Erythroblast (primary cell): ENCODE data around the gene C1orf167.

Source experiments
- DNase-seq, 2 experiments: peaks; one replicate each; lab custom pipeline; 2025; lab: John Stamatoyannopoulos, UW
- GATA1 ChIP-seq: IDR thresholded peaks from 2 replicates; pipeline ENCODE4 v1.6.1; 2011; ENCODE audit warnings: low read depth, mild to moderate bottlenecking, control low read depth, low read length, moderate library complexity
- POLR2A ChIP-seq: IDR thresholded peaks from 2 replicates; pipeline ENCODE4 v1.6.1; 2011; ENCODE audit warnings: mild to moderate bottlenecking, low read length

C1orf167 gene

DNA sequence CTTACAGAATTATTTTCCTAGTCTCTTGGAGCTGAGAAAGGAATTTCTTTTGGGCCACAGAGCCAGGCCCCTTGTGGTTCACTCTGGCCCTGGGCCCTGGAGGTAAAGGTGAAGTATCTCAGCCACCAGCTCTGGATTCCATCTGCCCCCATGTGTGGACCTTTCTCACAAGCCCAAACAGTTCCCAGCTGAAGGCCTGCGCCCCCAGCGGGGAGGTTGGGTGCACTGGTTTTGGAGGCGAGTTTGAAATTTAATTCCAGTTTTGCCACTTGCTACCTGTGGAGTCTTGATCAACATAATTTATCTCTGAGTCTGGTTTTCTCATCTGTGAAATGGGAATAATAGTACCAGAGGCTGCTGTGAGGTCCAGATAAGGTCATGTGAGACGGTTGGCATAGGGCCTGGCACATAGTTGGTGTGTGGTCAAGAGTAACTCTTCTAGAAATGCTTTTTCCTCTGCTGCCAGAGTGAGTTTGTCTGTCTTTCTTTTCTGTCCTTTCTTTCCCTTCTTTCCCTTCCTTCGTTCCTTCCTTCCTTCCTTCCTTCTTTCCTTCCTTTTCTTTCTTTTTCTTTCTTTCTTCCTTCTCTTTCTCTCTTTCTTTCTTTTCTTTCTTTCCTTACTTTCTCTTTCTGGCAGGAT is 20.0 kb upstream of the C1orf167 start:
- peak; percentile 22 to 45 for DNase-seq
- TF ChIP-seq GATA1 (no peak), POLR2A (no peak)

DNA sequence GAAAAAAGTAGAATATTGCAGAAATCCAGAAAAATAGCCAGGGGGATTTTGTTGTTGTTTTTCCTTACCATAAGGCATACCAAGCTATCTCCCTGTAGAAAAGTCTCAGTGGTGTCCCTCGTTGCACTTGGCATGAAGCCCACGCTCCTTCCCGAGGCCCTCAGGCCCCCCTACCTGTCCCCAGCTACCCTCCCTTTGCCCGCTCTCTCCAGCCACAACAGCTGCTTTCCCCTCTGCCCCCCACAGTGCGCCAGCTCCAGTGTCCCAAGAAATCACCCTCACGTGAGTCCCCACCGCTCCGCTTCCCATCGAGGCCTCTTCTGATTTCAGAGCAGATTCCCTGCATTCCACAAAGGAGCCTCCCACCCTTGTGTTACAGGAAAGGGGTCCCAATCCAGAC is 17.7 kb upstream of the C1orf167 start:
- TF ChIP-seq POLR2A (no peak), GATA1 (no peak)
- DNase-seq, result no peak

DNA sequence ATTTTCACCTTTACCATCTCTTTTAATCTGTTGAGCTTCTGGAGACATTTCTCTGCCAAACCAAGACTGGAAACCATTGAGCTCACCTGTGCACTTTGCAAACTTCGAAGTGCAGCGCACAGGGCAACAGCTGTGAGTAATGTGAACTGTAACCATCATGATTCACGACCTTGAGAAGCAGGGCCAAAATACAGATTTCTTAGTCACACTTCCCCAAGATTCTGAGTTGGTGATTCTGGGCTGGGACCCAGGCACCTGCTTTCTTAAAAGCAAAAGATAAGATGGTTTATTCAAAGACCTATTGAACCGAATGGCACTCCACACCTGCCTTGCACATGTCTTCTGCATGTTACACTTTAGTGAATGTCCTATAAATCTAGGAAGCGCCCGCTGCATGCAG is 15.9 kb upstream of the C1orf167 start:
- TF ChIP-seq GATA1 (no peak), POLR2A (no peak)
- DNase-seq, result no peak

DNA sequence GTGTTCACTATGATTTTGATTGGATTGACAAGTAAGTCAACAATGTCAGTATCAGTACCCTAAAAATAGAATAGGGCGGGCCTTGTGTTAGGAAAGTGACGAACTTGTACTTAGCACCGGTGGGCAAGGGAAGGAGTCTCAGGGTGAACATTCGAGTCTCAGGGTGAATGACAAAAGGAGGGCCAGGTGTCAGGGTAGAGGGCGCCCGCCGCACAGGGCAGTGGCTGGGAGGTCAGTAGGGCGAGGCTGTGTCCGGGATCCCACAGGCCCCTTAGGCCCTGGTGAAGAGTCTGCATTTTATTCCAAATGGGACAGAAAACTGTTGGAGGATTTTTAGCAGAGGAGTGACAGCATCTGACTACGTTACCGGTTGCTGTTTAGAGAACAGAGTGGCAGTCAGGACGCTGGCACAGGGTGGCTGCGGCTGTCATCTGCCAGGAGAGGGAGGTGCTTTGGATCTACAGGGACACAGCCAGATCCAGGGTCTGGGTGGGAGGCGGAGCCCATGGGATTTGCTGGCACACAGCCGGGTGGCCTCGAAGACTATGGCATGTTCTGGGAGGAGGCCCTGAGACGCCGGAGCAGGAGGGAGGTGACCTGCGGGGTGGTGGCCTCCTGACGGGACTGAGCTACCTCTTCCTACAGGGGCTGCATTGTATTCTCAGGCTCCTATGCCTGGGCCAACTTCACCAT is 15.1 kb upstream of the C1orf167 start:
- no peak for DNase-seq
- no peak for TF ChIP-seq POLR2A
- no peak for TF ChIP-seq GATA1

DNA sequence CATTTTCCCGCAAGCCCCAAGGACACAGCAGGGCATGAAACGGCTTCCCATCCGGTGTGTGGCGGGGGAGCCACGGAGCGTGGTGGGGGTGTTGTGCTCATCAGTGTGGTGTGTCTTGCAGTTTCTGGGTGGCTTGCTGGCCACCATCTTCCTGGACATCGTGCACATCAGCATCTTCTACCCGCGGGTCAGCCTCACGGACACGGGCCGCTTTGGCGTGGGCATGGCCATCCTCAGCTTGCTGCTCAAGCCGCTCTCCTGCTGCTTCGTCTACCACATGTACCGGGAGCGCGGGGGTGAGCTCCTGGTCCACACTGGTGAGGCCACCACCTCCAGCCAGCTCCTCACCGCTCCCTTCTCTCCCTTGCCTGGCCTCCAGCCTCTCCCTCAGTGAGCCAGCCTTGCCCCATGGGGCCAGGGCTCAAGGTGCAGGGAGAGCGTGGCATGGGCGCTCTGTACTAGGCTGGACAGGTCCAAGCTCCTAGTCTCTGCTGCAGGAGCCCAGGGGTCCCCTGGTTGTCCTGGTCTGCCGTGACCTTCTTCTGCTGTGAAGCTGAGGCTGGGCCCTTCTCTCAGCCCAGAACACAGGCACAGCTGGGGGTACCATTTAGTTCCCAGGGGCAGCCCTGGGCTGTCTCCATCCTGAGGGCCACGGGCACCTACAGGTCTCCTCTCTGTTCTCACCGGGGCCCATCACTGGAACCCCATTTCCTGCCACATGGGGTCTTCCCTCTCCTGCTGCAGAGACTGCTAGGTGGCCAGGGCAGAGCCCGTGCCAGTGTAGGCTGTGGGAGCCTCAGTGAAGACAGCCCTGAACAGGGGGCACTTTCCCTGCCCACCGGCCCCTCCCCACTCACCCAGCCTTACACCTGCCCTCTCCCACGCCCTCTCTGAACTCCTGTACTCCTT is 13.4 kb upstream of the C1orf167 start:
- DNase-seq, result no peak
- no peak for TF ChIP-seq GATA1
- TF ChIP-seq POLR2A, result no peak

DNA sequence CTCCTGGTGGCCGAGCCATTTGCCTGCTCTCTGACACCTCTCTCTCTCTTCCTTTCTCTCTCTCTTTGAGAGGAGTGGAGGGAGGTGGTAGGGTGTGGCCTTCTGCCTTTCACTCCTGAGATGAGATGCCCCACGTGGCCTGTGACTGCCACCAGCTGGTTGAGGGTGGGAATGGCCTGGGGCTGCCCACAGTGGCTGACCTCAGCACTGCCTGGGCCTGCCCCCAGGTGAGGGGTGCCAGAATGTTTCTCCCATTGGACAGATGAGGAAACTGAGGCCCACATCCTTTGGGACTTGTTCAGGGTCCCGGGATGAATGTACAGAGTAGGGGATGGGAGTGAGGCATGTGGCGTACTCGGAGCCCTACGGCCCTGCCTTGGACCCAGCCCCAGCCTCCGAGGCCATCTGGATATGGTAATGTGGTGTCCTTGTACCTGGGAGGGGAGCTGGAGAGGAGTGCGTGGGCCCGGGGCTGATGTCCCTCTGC is 12.7 kb upstream of the C1orf167 start:
- peak; percentile 70 to 76 for DNase-seq
- TF ChIP-seq GATA1 (no peak), POLR2A (no peak)

DNA sequence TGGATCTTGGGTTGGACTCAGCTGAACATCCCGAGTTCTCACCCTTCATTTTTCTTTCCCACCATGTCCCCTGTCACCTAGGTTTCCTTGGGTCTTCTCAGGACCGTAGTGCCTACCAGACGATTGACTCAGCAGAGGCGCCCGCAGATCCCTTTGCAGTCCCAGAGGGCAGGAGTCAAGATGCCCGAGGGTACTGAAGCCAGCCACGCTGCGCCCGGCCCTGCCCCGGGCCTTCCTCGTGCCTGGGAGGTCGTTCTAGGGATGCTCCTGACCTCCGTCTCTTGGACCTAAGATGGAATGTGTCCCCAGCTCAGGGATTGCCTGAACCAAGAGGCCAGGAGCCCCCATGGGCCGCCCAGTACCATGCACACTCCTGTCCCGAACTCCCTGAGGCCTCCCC is 12.0 kb upstream of the C1orf167 start:
- TF ChIP-seq GATA1 (no peak), POLR2A (no peak)
- no peak for DNase-seq

DNA sequence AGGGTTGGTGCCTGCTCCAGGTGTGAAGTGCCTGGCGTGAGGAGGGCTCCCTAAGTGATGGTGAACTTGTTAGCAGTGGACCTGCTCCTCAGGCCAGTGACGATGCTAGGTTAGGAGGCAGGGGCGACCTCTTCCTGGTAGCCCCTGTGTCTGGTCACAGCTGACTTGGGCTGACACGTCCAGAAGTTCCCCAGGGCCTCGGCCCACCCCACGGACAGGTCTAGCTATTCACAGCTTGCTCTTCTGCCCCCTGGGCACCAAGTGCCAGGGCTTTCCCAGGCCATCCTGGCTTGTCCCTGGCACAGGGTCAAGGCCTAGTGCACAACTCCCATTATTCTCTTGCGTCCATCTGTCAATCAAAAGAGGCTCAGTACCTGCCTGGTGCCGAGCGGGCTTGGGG is 10.9 kb upstream of the C1orf167 start:
- DNase-seq, result no peak
- no peak for TF ChIP-seq GATA1
- no peak for TF ChIP-seq POLR2A

DNA sequence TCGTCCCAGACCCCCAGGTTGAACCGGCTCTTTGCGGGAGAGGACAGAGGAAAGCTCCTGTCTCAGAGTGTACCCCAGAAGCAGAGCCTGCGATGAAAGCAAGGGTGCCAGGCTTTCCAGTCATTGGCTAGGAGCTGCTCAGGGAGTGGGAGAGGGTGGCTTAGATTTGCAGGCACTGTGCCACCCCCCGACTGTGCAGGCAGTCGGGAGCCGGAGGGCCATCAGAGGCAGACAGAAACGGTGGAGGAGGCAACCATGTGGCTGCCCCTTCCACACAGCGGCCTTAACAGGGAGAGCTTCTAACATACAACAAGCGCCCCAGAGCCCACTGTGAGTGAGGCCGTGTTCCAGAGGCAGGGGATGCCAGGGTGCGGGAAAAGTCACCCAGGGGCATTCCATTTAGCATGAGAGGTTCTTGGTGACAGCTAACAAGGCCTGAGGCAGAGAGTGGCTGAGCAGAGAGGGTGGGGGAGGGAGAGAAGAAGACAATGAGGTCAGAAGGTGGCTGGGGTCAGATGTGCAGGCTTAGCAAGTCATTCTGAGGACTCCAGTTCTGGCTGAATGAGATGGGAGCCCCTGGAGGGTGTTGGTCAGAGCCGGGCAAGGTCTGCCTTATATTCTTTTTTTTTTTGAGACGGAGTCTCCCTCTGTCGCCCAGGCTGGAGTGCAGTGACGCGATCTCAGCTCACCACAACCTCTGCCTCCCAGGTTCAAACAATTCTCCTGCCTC is 9.5 kb upstream of the C1orf167 start:
- no peak for DNase-seq
- TF ChIP-seq POLR2A (no peak), GATA1 (no peak)

DNA sequence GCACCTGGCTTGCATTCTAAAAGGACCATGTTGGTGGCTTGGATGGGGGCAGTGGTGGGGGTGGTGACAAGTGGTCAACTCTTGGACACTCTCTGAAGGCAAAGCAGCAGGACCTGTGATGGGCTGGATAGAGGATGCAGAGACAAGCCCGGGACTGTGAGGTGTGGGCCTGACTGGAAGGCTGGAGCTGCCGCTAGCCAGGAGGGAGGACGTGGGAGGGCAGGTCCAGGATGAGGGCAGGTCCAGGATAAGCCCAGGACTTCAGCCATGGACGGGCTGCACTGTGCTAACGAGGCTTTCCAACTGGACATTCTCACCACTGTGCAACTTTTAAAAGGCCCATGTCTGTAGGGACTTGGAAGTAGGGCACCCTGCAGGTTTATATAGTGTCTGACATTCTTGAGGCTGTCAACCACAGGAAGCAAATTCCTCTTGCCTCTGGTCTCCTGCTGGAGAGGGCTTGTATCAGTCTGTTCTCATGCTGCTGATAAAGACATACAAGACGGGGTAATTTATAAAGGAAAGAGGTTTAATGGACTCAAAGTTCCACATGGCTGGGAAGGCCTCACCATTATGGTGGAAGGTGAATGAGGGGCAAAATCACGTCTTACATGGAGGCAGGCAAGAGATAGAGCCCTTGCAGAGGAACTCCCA is 8.3 kb upstream of the C1orf167 start:
- TF ChIP-seq POLR2A (no peak), GATA1 (no peak)
- no peak for DNase-seq

DNA sequence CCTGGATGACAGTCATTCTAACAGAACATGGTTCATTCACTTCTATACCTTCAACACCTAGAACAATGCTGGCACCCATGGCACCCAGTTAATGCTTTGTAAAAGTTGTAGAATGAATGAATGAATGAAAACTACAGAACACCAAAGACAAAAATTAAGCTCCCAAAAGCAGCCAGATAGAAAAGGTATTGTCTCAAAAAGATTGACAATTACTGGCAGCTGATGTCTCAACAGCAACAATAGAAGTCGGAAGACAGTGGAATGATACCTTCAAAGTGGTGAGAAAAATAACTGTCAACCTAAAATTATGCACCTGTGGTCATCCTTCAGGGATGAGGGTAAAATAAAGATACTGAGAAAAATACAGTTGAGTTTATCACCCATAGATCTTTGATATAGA is 4.9 kb upstream of the C1orf167 start:
- DNase-seq, result no peak
- TF ChIP-seq GATA1 (no peak), POLR2A (no peak)

DNA sequence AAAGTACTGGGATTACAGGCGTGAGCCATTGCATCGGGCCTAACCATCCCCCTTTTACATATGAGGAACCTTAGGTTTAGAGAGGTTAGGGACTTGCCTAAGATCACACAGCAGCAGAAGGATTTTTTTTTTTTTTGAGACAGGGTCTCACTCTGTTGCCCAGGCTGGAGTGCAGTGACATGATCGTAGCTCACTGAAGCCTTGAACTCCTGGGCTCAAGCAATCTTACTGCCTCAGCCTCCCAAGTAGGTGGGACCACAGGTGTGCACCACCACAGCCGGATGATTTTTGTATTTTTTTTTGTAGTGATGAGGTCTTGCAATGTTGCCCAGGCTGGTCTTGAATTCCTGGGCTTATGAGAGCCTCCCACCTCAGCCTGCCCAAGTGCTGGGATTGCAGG is 2.2 kb upstream of the C1orf167 start:
- no peak for TF ChIP-seq POLR2A
- TF ChIP-seq GATA1, result no peak
- DNase-seq, result no peak

DNA sequence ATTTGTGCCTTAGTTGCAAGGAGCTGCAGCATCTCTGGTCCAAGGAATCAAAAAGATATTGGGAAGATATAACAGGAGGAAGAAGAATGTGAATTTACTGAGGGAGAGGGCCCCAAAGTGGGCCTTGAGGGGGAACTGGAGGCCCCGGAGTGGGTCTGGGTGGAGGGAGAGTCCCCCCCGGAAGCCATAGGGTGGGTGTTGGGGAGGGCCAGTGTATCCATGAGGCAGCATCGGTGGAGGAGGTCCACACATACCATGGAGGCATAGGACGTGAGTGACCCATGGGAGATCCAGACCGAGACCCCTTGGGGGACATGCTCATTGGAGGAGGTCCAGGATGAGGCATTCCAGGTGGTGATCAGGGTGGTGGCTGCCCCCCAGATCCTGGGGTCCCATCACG is 708 bp upstream of the C1orf167 start:
- DNase-seq, result no peak

DNA sequence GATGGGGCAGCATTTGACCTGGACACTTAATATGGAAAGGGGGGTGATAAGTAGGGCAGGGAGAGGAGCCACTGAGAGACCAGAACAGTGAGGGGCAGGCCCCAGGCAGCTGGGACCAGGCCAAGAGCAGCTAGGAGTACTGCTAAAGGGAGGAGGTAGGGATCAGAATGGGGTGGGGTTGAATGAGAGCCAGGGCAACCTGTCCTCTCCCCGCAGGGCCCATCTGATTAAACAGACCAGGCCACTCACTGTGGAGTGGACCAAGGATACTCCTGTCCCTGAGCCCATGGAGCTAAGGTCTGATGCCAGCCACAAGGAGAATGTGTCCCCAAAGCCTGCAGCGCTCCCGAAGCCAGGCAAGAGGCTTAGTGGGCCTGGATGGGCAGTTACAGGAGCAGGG is 2.1 kb downstream of the C1orf167 start:
- no peak for TF ChIP-seq POLR2A
- TF ChIP-seq GATA1, result no peak

More for the DNA sequence above, 708 bp upstream of the C1orf167 start:
- no peak for TF ChIP-seq GATA1
- TF ChIP-seq POLR2A, result no peak

More for the DNA sequence above, 2.1 kb downstream of the C1orf167 start:
- no peak for DNase-seq
